Fibroblast of pulmonary artery (primary cell): Measurements from ENCODE around the gene PABPN1.
A peak's percentile ranks its signal among the peaks of the same experiment; 100 is the strongest.
"Not testable (repeated sequence)": the region's sequence is repeated elsewhere in the genome, so short reads cannot be mapped to it uniquely, and the experiment has no call there.

Experiments used
- DNase-seq: peaks from one replicate; pipeline ENCODE4 v3.0.0-alpha.2; 2010; ENCODE audit warnings: low read depth
- H3K4me3 ChIP-seq: replicated peaks from 2 replicates; pipeline ENCODE4 v1.5.1; 2011; ENCODE audit warnings: low read depth, mild to moderate bottlenecking, control low read depth, low read length, moderate library complexity
- TF ChIP-seq, protein P1 (sequence below): IDR thresholded peaks from 2 replicates; pipeline ENCODE4 v1.5.1; 2011; ENCODE audit warnings: mild to moderate bottlenecking, control low read depth, low read length, inconsistent platforms; ENCODE audit errors: missing control alignments

Gene PABPN1, protein sequence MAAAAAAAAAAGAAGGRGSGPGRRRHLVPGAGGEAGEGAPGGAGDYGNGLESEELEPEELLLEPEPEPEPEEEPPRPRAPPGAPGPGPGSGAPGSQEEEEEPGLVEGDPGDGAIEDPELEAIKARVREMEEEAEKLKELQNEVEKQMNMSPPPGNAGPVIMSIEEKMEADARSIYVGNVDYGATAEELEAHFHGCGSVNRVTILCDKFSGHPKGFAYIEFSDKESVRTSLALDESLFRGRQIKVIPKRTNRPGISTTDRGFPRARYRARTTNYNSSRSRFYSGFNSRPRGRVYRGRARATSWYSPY

DNA sequence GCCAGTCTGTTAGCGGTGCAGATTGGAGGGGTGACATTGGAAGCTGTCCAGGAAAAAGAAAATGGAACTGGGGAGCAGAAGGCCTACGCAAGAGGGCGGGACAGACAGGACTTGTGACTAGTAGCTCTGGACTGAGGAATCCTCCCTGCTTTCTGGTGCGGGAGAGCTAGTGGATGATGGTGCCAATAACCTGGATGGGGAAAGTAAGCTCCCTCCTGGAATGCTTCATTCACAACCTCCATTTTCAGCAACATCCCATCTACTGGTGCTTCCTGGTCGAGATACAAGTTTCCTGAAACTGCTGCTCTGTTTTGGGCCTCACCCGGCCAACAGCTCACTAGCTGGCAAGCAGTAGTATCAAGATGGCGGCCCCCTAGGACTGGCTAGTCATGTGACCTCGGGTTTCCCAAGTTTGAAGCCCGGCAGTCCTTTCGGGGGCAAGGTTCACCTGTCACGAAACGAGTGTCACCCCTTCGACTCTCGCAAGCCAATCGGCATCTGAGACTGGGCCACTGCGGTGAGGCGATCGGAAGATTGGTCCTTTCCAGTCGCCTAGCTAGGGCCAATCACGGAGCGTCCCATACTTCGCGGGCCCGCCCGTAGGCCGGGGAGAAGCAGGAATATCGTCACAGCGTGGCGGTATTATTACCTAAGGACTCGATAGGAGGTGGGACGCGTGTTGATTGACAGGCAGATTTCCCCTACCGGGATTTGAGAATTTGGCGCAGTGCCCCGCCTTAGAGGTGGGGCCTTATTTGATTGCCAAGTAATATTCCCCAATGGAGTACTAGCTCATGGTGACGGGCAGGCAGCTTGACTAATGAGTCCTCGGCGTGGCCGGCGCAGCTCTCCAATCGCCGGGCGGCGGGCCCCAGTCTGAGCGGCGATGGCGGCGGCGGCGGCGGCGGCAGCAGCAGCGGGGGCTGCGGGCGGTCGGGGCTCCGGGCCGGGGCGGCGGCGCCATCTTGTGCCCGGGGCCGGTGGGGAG is at the start of gene PABPN1:
TSS of gene PABPN1 (plus strand) at position 874 of the 988 bp plus-strand sequence. CDS start at position 887, 13 bp downstream.
- TF ChIP-seq, protein P1, sequence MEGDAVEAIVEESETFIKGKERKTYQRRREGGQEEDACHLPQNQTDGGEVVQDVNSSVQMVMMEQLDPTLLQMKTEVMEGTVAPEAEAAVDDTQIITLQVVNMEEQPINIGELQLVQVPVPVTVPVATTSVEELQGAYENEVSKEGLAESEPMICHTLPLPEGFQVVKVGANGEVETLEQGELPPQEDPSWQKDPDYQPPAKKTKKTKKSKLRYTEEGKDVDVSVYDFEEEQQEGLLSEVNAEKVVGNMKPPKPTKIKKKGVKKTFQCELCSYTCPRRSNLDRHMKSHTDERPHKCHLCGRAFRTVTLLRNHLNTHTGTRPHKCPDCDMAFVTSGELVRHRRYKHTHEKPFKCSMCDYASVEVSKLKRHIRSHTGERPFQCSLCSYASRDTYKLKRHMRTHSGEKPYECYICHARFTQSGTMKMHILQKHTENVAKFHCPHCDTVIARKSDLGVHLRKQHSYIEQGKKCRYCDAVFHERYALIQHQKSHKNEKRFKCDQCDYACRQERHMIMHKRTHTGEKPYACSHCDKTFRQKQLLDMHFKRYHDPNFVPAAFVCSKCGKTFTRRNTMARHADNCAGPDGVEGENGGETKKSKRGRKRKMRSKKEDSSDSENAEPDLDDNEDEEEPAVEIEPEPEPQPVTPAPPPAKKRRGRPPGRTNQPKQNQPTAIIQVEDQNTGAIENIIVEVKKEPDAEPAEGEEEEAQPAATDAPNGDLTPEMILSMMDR: no peak
- DNase-seq: peak; percentile 100
- H3K4me3 ChIP-seq: peak within 1 kb of the TSS; percentile 89

DNA sequence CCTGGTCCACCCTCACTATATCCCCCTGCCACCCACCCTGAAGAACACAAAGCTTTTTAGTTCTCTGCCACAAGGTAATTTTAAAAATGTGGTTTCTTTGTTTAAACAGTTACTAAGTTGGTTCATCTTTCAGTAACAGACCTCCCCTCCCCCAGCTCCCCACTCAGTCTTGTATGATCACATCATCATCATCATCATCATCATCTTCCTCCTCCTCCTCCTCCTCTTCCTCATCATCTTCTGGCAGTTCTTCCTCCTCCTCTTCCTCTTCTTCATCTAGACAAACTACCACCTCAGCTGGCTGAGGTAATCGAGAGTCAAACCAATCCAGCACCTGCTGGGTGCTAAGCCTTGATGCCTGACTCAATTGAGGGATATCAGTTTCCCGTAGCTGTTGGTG is 45.8 kb upstream of the PABPN1 start:
- no peak overlapping the region for H3K4me3 ChIP-seq
- no peak for DNase-seq
- TF ChIP-seq, protein P1: no peak

DNA sequence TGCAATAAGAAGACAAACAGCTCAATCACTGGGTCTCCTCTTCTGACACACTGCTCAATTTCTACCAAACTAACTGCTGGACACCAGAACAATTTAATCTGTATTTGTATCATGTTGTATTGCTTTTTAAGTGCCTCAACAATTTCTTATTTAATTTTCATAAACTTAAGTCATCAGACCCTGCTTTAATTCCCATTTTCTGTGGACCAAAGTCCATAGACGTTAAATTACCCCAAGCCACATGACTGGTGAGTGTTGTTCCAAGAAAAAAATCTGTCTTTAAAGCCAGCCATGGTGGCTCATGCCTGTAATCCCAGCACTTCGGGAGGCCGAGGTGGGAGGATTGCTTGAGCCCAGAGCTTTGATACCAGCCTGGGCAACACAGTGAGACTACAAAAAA is 44.1 kb upstream of the PABPN1 start:
- H3K4me3 ChIP-seq: no peak overlapping the region
- TF ChIP-seq, protein P1: no peak
- DNase-seq: no peak

DNA sequence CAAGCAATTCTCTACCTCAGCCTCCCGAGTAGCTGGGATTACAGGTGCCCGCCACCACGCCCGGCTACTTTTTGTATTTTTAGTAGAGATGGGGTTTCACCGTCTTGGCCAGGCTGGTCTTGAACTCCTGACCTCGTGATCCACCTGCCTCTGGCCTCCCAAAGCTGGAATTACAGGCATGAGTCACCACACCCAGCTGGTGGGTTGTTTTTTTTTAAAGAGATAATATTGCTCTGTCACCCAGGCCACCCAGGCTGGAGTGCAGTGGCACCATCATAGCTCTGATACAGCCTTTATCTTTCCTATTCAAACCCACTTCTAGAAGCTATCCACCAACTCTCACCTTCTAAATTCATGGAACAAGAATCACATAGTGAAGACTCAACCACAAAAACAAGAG is 43.3 kb upstream of the PABPN1 start:
- DNase-seq, H3K4me3 ChIP-seq: not testable (repeated sequence)

DNA sequence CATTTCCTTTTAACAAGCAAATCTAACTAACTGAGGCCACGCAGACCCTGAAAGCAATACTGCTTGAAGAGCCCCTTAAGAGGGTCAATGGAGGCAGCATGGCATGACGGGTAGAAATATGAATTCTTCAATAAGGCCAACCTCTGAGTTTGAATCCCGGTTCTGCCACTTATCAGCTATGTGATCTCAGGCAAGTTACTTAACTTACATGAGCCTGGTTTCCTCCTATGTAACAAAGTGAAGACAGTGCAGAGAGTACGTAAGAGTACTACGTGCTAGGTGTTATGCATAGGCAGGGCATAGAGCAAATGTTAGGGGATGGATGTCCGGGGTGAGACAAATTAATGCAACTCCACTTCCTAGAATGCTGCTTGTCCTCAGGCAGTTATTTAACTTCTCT is 40.0 kb upstream of the PABPN1 start:
- TF ChIP-seq, protein P1: no peak

DNA sequence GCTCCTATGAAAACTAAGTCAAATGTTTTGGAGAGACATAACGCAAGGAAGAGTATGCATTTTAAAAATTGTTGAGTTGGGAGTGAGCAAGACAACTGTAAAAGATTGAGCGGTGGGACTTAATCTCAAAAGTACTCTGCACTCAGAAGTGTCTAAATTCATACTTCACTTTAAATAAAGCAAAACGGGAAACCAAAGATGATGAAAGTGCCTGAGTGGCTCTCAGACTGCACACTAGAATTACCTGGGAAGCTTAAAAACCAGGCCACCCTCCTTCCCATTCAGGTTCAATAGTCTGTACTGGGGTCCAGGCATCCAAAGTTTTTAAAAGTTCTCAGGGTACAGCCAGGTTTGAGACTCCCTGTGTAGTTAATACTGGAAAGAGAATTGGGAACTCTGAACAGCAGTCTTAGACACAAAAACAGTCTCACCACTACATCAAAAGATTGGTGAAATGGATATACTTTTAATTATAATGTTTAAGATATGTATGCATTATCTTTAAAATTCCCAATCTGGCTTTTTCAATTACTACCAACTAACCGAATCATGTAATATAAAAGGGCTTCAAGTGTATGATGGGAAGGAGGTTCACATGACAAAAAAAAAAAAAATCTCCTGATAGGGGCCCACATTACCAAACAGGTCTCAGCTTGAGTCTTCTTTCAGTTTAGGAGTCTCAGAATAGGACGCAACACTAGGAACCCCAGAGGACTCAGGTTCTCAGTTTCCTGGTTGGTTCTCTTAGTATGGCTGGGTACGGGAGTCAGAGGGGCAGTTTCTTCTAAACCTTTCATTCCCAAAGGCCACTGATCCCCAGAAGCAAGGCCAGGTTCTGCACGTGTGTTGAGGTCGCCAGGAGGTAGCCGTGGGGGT is 36.4 kb upstream of the PABPN1 start:
- H3K4me3 ChIP-seq: peak overlapping the region; percentile 68
- peak; percentile 21 for DNase-seq
- TF ChIP-seq, protein P1: no peak

More for the DNA sequence above, 40.0 kb upstream of the PABPN1 start:
- no peak for DNase-seq
- H3K4me3 ChIP-seq: no peak overlapping the region
